GM18868 (cell line): Measurements from ENCODE around the gene MAP1LC3B2.

Experiments used
- ATAC-seq: cut with Tn5 transposase; IDR thresholded peaks from one replicate; pipeline ENCODE4 v1.9.1; 2021; ENCODE audit warnings: mild to moderate bottlenecking, moderate library complexity; ENCODE audit not compliant: unreplicated experiment

Gene MAP1LC3B2

GRCh38 chr12:116609319-116610114 lies 50.3 kb downstream of the MAP1LC3B2 start:
- ATAC-seq = no peak

GRCh38 chr12:116610971-116611541 lies 51.9 kb downstream of the MAP1LC3B2 start:
- no peak for ATAC-seq

GRCh38 chr12:116612436-116612835 lies 53.3 kb downstream of the MAP1LC3B2 start:
- ATAC-seq = no peak

GRCh38 chr12:116613256-116613655 lies 54.1 kb downstream of the MAP1LC3B2 start:
- no peak for ATAC-seq

GRCh38 chr12:116614194-116614915 lies 55.2 kb downstream of the MAP1LC3B2 start:
- no peak for ATAC-seq

GRCh38 chr12:116615141-116615861 lies 56.1 kb downstream of the MAP1LC3B2 start:
- no peak for ATAC-seq

GRCh38 chr12:116616536-116617248 lies 57.5 kb downstream of the MAP1LC3B2 start:
- no peak for ATAC-seq

GRCh38 chr12:116619246-116619645 lies 60.1 kb downstream of the MAP1LC3B2 start:
- ATAC-seq = no peak

GRCh38 chr12:116620124-116620491 lies 60.9 kb downstream of the MAP1LC3B2 start:
- no peak for ATAC-seq

- no peak for ATAC-seq
These were observed 61.5 kb downstream of the MAP1LC3B2 start for GRCh38 chr12:116620492-116621191.

- no peak for ATAC-seq
These were observed 62.0 kb downstream of the MAP1LC3B2 start for GRCh38 chr12:116621194-116621593.

- ATAC-seq = no peak
These were observed 65.3 kb downstream of the MAP1LC3B2 start for GRCh38 chr12:116624516-116624915.

- no peak for ATAC-seq
These were observed 67.0 kb downstream of the MAP1LC3B2 start for GRCh38 chr12:116626153-116626552.
